NCI-H748 (cell line): ENCODE measurements around the gene NLRP3.
"Not testable (repeated sequence)": the region's sequence is repeated elsewhere in the genome, so short reads cannot be mapped to it uniquely, and the experiment has no call there.

Experiments used
- DNase-seq: peaks from one replicate; lab custom pipeline; 2025; ENCODE audit not compliant: unreplicated experiment; lab: John Stamatoyannopoulos, UW

NLRP3 gene

DNA sequence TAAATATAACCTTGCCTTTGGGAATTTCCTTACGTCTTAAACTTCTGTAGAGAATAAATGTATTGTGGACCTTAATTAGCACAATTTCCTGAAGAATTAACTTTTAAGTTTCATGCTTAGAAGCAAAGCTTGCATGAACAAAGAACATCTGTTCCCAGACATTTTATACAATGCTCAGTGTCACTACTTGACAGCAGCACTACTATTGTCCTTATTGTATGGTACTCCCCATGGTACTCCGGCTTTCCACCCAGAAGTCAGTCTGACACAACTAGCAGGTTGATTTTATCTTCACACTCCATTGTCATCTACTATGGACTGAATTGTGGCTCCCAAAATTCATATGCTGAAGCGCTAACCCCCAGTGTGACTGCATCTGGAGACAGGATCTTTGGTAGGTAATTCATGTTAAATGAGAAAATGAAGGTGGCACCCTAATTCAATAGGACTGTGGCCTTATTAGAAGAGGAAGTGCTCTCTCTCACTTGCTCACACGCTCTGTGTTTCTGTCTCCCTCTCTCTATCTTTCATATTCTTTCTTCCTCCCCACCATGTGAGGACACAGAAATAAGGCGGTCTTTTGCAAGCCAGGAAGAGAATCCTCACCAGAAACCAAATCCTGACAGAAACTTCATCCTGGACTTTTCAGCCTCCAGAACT is 52.6 kb downstream of the NLRP3 start:
- no peak for DNase-seq

DNA sequence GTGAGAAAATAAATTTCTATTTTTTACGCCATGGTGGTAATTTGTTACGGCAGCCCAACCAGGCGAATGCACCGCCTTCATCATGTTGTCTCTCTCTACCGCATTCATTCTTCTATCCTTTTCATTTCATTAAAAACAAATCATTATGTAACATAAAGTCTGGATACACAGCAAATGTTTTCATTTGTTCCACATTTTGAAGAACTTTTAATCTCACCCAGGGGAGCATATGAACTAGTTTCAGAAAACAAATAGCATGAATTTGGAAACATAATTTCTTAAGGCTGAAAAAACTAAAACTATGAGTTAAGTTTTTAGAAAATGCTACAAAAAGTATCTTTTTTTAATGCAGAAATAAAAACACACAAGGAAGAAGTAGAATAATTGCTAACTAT is 53.2 kb downstream of the NLRP3 start:
- no peak for DNase-seq

DNA sequence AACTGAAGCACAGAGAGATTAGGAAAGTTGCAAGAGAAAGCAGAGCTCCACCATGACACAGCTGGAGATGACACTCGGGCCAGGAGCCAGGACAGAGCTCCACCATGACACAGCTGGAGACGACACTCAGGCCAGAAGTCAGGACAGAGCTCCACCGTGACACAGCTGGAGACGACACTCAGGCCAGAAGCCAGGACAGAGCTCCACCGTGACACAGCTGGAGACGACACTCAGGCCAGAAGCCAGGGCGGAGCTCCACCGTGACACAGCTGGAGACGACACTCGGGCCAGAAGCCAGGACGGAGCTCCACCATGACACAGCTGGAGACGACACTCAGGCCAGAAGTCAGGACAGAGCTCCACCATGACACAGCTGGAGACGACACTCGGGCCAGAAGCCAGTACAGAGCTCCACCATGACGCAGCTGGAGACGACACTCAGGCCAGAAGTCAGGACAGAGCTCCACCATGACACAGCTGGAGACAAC is 55.0 kb downstream of the NLRP3 start:
- DNase-seq: not testable (repeated sequence)

DNA sequence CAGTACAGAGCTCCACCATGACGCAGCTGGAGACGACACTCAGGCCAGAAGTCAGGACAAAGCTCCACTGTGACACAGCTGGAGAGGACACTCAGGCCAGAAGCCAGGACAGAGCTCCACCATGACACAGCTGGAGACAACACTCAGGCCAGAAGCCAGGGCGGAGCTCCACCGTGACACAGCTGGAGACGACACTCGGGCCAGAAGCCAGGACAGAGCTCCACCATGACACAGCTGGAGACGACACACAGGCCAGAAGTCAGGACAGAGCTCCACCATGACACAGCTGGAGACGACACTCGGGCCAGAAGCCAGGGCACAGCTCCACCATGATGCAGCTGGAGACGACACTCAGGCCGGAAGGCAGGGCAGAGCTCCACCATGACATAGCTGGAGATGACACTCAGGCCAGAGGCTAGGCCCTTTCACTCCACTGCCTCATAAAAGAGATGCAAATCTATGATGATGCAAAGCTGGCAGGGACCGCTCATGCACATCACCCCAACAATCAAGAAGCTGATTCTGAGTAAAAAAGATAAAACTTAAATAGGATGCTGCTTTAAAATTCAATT is 55.6 kb downstream of the NLRP3 start:
- no peak for DNase-seq

DNA sequence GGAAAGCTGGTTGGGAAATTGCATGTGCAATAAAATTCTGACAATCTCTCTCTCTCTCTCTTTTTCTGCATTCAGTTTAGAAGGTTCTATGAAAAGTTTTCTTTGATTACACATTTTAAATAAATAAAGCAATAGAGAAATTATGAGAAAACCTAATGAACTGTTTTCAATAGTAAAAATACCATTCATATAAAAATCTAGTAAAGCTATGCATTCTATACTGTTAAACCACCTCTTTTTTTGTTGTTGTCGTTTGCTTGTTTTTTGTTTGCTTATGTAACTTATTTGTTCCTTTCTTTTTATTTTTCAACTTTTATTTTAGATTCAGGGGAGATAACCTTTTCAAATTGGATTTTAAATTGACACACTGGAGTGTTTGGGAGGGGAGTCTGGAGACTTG is 56.1 kb downstream of the NLRP3 start:
- DNase-seq: no peak

DNA sequence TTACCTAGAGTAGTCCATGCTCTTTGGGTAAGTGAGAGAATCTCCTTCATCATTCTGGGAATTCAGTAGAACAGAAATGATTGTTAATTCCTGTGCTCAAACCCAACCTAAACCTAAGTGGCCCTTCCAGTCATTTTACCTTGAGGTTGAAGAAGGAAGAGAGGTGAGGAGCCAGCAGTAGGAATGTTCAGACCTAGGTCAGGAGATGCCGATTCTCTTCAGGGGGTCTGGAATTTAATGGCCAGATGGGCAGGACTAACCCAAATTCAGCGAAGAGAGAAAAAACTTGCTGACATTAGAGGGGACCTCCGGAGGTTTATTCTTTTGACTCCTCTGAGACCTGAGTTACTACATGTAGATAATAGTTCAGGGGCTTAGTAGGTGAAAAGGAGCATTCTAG is 58.4 kb downstream of the NLRP3 start:
- DNase-seq: no peak

DNA sequence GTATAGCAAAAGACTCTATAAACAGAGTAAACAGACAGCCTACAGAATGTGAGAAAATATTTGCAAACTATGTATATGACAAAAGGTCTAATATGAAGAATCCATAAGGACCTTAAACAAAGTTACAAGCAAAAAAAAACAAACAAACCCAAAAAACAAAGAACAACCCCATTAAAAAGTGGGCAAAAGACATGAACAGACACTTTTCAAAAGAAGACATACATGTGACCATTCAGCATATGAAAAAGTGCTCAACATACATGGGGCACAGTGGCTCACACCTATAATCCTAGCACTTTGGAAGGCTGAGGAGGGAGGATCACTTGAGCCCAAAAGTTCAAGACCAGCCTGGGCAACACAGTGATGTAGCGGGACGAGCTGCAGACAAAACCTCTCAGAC is 59.8 kb downstream of the NLRP3 start:
- no peak for DNase-seq

DNA sequence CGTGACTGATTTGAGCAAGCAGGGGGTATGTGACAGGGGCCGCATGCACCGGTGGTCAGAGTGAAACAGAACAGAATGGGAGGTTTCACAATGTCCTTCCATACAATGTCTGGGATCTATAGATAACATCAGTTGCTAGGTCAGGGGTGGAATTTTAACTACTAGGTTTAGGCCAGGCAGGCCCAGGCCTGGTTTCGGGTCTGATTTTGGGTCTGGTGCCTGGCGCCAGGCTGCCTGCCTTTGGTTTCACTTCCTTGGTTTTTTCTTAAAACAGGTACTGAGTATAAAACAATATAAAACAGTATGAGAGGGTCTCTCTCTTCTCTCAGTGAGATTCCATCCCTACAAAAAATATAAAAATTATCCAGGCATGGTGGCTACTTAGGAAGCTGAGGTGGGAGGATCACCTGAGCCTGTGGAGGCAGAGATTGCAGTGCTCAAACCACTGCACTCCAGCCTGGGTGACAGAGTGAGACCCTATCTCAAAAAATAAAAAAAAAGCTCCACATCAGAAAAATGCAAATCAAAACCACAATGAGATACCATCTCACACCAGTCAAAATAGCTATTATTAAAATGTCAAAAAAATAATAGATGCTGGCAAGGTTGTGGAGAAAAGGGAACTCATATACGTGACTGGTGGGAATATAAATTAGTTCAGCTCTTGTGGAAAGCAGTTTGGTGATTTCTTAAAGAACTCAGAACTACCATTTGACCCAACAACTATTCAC is 60.5 kb downstream of the NLRP3 start:
- not testable (repeated sequence) for DNase-seq

DNA sequence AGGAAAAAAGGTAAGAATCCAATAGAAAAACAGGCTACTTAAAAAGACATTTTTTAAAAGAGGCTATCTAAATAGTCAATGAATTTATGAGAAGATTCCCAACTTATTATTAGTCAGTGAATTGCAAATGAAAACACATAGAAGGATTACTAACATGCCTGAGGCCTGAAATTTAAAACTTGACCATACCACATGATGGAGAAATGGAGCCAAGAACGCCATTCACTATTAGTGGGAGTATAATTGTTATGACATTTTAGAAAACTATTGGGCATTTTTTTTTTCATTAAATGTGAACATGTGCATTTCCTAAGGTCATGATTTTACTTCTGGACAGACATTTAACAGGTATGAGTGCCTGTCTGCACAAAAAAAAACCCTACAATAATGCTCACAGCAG is 66.8 kb downstream of the NLRP3 start:
- no peak for DNase-seq

DNA sequence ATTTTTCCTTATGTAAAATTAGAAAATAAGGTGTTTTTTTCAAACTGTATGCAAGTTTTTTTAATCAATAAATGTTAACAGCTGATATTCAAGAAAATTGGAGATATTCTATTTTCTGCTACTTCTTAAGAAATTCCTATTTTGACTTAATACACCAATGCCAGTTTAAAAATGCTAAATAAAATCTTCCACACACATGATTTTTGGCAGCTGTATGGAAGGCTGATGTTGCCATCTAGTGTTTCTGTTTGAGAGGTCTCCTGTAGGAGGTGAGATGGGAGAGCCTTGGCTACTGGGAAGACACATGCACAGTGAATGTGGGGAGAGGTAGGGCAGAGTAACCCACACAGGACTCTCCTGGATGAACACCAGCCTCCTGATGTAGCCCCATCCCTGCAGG is 71.1 kb downstream of the NLRP3 start:
- peak; percentile 31 for DNase-seq

DNA sequence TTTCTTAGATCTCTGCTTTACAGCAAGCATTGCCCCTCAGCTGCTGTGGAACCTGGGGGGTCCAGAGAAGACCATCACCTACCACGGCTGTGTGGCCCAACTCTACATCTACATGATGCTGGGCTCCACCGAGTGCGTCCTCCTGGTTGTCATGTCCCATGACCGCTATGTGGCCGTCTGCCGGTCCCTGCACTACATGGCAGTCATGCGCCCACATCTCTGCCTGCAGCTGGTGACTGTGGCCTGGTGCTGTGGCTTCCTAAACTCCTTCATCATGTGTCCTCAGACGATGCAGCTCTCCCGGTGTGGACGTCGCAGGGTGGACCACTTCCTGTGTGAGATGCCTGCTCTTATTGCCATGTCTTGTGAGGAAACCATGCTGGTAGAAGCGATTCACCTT is 75.4 kb downstream of the NLRP3 start:
- no peak for DNase-seq

DNA sequence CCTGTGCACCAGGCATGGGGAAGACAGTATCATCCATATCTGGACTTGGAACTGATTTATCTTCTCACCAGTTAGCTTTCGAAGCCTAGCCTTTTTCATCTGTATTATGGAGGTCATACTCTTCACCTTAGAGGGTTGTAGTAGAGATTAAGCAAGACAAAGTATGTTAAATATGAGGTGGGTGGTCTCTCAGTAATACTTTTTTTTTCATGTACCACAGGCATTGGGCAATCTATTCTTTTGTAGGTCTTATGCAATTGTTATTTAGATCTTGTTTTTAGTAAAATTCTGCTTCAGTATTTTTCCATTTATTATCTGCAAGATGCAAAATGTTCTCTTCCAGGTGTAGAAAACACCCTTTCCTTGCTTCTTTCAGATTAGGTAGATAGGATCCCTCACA is 77.1 kb downstream of the NLRP3 start:
- no peak for DNase-seq

DNA sequence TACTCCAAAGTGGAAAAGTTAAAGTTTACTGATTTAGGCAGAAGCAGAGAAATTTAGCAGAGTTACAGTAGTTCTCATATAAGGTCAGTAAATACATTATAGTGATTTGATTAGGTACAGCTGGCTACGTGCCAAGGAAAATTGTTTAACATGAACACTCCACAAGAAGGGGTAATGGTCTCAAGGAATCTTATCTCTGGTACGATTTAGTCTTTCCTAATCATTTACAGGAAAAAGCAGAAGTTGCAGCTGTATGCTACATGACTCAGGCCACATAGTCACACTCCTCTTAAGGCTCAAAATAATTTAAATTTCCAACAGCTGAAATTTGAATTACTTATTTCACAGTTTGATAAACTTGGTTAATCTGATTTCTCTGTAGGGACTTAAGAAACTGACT is 78.8 kb downstream of the NLRP3 start:
- no peak for DNase-seq

DNA sequence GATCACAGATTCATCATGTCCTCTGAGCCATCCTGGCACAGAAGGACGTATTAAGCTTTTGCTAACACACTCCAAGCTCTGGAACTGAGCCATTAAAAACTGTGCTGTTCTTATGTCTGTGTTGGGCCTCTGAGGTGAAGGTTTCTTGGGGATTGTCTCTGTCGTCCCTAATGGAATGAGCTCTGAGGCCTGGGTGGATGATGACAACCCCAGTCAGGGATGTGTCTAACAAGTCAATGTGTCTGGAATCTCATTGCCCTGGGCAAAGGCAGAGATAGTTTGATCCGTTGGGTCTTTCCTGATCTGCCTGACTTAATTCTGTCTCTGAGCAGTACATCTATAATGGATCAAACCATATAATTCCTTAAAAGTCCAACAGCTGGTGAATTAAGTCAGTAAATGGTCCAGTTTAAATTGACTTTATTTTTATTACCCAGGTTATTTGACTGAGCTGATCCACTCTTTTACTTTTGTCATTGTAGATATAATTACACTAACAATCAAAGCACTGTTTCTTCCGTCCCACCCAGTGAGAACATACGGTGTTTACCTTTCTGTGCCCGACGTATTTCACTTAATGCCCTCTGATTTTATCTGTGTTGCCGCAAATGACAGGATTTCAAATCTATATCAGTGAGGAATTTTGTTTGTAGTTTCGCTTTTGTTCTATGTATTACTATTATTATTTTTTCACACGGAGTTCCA is 80.8 kb downstream of the NLRP3 start:
- DNase-seq: peak; percentile 56
